ENCODE results near the gene RAP1GAP2. TPM values are rescaled to one million over a fixed set of nuclear protein-coding genes. Genes with fewer than 3 reads are reported as not detected.

RAP1GAP2 gene
- total RNA-seq, 2 experiments from 2014 or later = 1.9 to 2.3 TPM

DNA sequence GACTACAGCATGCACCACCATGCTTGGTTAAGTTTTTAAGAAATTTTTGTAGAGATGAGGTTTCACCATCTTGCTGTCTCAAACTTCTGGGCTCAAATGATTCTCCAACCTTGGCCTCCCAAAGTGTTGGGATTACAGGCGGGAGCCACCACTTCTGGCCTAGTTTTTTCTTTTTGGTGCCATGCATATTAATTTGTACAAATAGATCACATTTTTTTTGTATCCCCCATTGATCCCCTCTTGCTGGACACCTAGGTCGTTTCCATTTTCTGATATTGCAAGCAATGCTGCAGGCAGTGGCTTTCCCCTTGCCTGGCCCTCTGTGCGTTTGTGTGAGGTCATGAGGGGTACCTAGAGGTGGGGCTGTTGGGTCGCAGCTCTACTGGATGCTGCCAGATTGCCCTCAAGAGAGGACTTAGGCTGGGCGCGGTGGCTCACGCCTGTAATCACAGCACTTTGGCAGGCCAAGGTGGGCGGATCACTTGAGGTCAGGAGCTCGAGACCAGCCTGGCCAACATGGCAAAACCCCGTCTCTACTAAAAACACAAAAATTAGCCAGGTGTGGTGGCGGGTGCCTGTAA lies 23.8 kb downstream of the RAP1GAP2 start:
- H3K27me3 Mint-ChIP-seq = no peaks in the 10 kb centered on the region
- no peak overlapping the region for H3K27ac Mint-ChIP-seq
- no peak overlapping the region for H3K4me3 Mint-ChIP-seq
- H3K9me3 Mint-ChIP-seq = no peaks in the 10 kb centered on the region
- DNase-seq = no peak
- POLR2A ChIA-PET = no interaction called here
- H3K36me3 Mint-ChIP-seq = no peaks in the 10 kb centered on the region
- CTCF ChIA-PET = interaction anchor here (2.4 kb wide), 1 partner anchor 34 kb away, joined by 5 read pairs; no protein-coding TSS in a partner anchor
- intact Hi-C loops (cut with micrococcal nuclease) = no loop called here
- peaks cover 6% of the 10 kb centered on the region for H3K4me1 Mint-ChIP-seq (ENCODE audit: low read depth)

- H3K27me3 Mint-ChIP-seq = no peaks in the 10 kb centered on the region
- H3K9me3 Mint-ChIP-seq = no peaks in the 10 kb centered on the region
- no peak overlapping the region for H3K4me3 Mint-ChIP-seq
- no peaks in the 10 kb centered on the region for H3K36me3 Mint-ChIP-seq
- peaks cover 5% of the 10 kb centered on the region for H3K4me1 Mint-ChIP-seq (ENCODE audit: low read depth)
- intact Hi-C loops (cut with micrococcal nuclease) = no loop called here
- ChIA-PET CTCF (interaction anchor here (0.6 to 2.4 kb wide), 3 partner anchors 16 to 44 kb away, joined by 3 to 5 read pairs (median 3); no protein-coding TSS in a partner anchor), POLR2A (interaction anchor here (0.7 kb wide), 1 partner anchor 175 kb away, joined by 3 read pairs; no protein-coding TSS in a partner anchor)
- DNase-seq = no peak
- no peak overlapping the region for H3K27ac Mint-ChIP-seq
Observed at GRCh38 chr17:2821868-2822267, 25.6 kb downstream of the RAP1GAP2 start.

DNA sequence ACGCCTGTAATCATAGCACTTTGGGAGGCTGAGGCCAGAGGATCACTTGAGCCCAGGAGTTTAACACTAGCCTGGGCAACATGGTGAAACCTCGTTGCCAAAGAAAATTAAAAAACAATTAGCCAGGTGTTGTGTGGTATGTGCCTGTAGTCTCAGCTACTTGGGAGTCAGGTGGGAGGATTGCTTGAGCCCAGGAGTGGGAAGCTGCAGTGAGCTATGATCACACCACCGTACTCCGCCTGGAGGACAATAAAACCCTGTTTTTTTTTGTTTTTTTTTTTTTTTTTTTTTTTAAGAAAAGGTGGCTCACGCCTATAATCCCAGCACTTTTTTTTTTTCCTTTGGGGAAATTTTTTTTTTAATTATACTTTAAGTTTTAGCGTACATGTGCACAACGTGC lies 26.1 kb downstream of the RAP1GAP2 start:
- H3K36me3 Mint-ChIP-seq = no peaks in the 10 kb centered on the region
- intact Hi-C loops (cut with micrococcal nuclease) = no loop called here
- H3K4me1 Mint-ChIP-seq (ENCODE audit: low read depth) = peaks cover 9% of the 10 kb centered on the region
- no peaks in the 10 kb centered on the region for H3K27me3 Mint-ChIP-seq
- H3K27ac Mint-ChIP-seq = no peak overlapping the region
- no peaks in the 10 kb centered on the region for H3K9me3 Mint-ChIP-seq
- DNase-seq = no peak
- H3K4me3 Mint-ChIP-seq = no peak overlapping the region
- POLR2A ChIA-PET = interaction anchor here (0.7 kb wide), 1 partner anchor 174 kb away, joined by 3 read pairs; no protein-coding TSS in a partner anchor
- CTCF ChIA-PET = interaction anchor here (0.6 to 2.4 kb wide), 3 partner anchors 16 to 44 kb away, joined by 3 to 5 read pairs (median 3); no protein-coding TSS in a partner anchor

GRCh38 chr17:2825253-2825970 lies 29.2 kb downstream of the RAP1GAP2 start:
- ChIA-PET CTCF (interaction anchor here (0.7 to 5.4 kb wide), 10 partner anchors 10 to 187 kb away, joined by 3 to 59 read pairs (median 6); no protein-coding TSS in a partner anchor), POLR2A (no interaction called here)
- Mint-ChIP-seq H3K4me1 (ENCODE audit: low read depth) (peaks cover 21% of the 10 kb centered on the region), H3K27ac (no peak overlapping the region), H3K4me3 (no peak overlapping the region), H3K27me3 (no peaks in the 10 kb centered on the region), H3K36me3 (no peaks in the 10 kb centered on the region), H3K9me3 (no peaks in the 10 kb centered on the region)
- intact Hi-C loops (cut with micrococcal nuclease) = no loop called here
- no peak for DNase-seq

DNA sequence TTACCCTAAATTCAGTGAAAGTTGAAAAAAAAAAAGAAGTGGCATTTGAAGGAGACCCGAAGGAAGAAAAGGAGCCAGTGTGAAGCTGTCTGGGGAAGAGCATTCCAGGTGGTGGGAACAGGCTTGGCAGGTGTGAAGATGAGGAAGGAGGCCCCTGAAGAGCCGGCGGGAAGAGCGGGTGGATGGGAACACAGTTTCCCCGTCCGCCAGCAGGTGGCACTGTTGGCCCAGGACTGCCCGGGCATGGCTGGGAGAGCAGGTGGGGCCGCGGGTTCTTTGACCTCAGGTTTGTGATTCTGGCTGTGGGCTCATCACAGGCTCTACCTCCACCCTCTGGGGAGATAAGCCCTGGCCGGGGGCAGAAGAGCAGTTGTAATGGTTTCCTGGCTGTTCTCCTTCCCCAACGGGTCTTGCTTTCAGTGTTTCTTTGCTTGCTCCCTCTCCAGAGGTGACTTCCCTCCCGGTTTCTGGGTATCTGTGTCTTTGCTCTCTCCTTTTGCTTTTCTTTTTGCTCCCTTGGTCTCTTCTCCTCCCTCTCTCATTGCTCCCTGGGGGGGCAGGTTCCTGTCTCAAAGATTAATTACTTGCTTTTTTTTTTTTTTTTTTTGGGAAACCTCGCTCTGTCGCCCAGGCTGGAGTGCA lies 32.3 kb downstream of the RAP1GAP2 start:
- H3K9me3 Mint-ChIP-seq = no peaks in the 10 kb centered on the region
- H3K27me3 Mint-ChIP-seq = no peaks in the 10 kb centered on the region
- peak overlapping the region; percentile 7 for H3K4me3 Mint-ChIP-seq
- H3K4me1 Mint-ChIP-seq (ENCODE audit: low read depth) = peaks cover 21% of the 10 kb centered on the region
- CTCF ChIA-PET = interaction anchor here (0.6 to 5.4 kb wide), 8 partner anchors 8 to 187 kb away, joined by 3 to 59 read pairs (median 4); no protein-coding TSS in a partner anchor
- H3K27ac Mint-ChIP-seq = no peak overlapping the region
- peak; percentile 87 for DNase-seq
- no peaks in the 10 kb centered on the region for H3K36me3 Mint-ChIP-seq
- intact Hi-C loops (cut with micrococcal nuclease) = loop anchor here (1.0 to 2.0 kb wide), 3 partner anchors 20 to 185 kb away; no protein-coding TSS in a partner anchor
- POLR2A ChIA-PET = no interaction called here

DNA sequence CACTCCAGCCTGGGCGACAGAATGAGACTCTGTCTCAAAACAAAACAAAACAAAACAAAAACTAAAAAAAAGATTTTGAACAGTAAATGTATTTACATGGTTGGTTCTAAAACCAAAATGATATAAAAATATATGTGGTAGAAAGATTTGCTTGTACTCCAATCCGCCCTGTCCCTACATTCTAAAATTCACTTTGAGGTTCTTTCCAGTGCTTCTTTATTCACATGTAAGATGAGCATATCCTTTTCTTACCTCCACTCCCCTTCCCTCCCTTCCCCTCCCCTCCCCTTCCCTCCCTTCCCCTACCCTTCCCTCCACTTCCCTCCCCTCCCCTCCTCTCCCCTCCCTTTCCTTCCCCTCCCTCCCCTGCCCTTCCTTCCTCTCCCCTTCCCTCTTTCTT lies 34.4 kb downstream of the RAP1GAP2 start:
- POLR2A ChIA-PET = no interaction called here
- H3K9me3 Mint-ChIP-seq = no peaks in the 10 kb centered on the region

GRCh38 chr17:2835780-2836179 lies 39.5 kb downstream of the RAP1GAP2 start:
- H3K4me1 Mint-ChIP-seq (ENCODE audit: low read depth) = peaks cover 10% of the 10 kb centered on the region
- no peaks in the 10 kb centered on the region for H3K9me3 Mint-ChIP-seq
- no peaks in the 10 kb centered on the region for H3K36me3 Mint-ChIP-seq
- no peaks in the 10 kb centered on the region for H3K27me3 Mint-ChIP-seq
- ChIA-PET POLR2A (no interaction called here), CTCF (interaction anchor here (1.9 to 5.4 kb wide), 3 partner anchors 13 to 95 kb away, joined by 6 to 31 read pairs (median 28); no protein-coding TSS in a partner anchor)
- no peak for DNase-seq
- H3K27ac Mint-ChIP-seq = no peak overlapping the region
- intact Hi-C loops (cut with micrococcal nuclease) = loop anchor here (2.0 kb wide), 1 partner anchor 49 kb away; no protein-coding TSS in a partner anchor
- no peak overlapping the region for H3K4me3 Mint-ChIP-seq

More for the DNA sequence above, 34.4 kb downstream of the RAP1GAP2 start:
- CTCF ChIA-PET = interaction anchor here (5.4 kb wide), 1 partner anchor 182 kb away, joined by 59 read pairs; no protein-coding TSS in a partner anchor
- Mint-ChIP-seq H3K4me3 (no peak overlapping the region), H3K4me1 (ENCODE audit: low read depth) (peaks cover 20% of the 10 kb centered on the region), H3K27me3 (no peaks in the 10 kb centered on the region), H3K27ac (no peak overlapping the region), H3K36me3 (no peaks in the 10 kb centered on the region)
- intact Hi-C loops (cut with micrococcal nuclease) = no loop called here
- no peak for DNase-seq

DNA sequence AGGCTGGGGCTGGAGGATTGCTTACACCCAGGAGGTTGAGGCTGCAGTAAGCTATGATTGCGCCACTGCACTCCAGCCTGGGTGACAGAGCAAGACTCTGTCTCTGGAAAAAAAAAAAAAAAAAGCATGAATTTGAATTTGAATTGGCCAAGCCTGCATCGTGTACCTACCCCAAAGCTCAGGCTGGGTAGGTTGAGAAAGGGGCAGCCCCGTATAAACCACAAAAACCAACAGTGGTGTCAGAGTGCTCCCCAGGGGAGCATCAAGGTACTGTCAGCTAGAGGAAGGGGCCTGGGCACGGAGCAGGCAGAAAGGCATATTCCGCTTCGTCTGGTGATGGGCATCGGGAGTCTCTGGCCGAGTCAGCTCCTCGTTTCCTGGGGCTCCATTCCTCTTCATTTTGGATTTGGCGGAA lies 40.9 kb downstream of the RAP1GAP2 start:
- Mint-ChIP-seq H3K9me3 (no peaks in the 10 kb centered on the region), H3K36me3 (no peaks in the 10 kb centered on the region), H3K27ac (no peak overlapping the region), H3K4me3 (no peak overlapping the region), H3K27me3 (no peaks in the 10 kb centered on the region), H3K4me1 (ENCODE audit: low read depth) (peaks cover 10% of the 10 kb centered on the region)
- DNase-seq = peak; percentile 77
- POLR2A ChIA-PET = interaction anchor here (0.6 kb wide), 1 partner anchor 127 kb away, joined by 4 read pairs; no protein-coding TSS in a partner anchor
- CTCF ChIA-PET = interaction anchor here (0.6 to 5.4 kb wide), 12 partner anchors 9 to 422 kb away, joined by 3 to 31 read pairs (median 6); partner anchors contain the start of gene RAP1GAP2
- intact Hi-C loops (cut with micrococcal nuclease) = loop anchor here (2.0 kb wide), 1 partner anchor 50 kb away; no protein-coding TSS in a partner anchor

DNA sequence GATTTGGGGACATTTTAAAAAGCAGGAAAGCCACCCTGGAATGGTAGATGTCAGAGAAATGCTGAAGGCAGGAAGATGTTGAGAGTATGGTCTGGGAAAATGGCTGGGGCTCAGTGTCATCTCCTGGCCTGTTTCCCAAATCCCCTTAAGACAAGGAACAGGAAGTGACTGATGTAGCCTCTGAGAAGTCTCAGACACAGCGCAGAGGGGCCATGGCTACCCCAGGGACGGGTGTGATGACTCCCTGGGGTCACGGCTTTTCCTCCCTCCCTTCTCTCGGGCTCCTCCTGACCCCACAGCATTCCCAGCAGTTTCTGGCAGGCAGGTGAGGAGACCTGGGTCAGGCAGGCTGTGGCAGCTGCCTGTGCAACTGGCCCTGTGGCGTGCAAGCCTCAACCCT lies 45.4 kb downstream of the RAP1GAP2 start:
- Mint-ChIP-seq H3K27ac (no peak overlapping the region), H3K9me3 (no peaks in the 10 kb centered on the region), H3K36me3 (no peaks in the 10 kb centered on the region), H3K27me3 (no peaks in the 10 kb centered on the region), H3K4me1 (ENCODE audit: low read depth) (peaks cover 7% of the 10 kb centered on the region), H3K4me3 (no peak overlapping the region)
- ChIA-PET CTCF (no interaction called here), POLR2A (no interaction called here)
- intact Hi-C loops (cut with micrococcal nuclease) = no loop called here
- DNase-seq = no peak

GRCh38 chr17:2842464-2842863 lies 46.2 kb downstream of the RAP1GAP2 start:
- no peaks in the 10 kb centered on the region for H3K9me3 Mint-ChIP-seq
- no peaks in the 10 kb centered on the region for H3K36me3 Mint-ChIP-seq
- intact Hi-C loops (cut with micrococcal nuclease) = no loop called here
- H3K4me3 Mint-ChIP-seq = no peak overlapping the region
- H3K27ac Mint-ChIP-seq = no peak overlapping the region
- no peaks in the 10 kb centered on the region for H3K27me3 Mint-ChIP-seq
- H3K4me1 Mint-ChIP-seq (ENCODE audit: low read depth) = peaks cover under 1% of the 10 kb centered on the region
- no peak for DNase-seq
- CTCF ChIA-PET = no interaction called here
- POLR2A ChIA-PET = no interaction called here

DNA sequence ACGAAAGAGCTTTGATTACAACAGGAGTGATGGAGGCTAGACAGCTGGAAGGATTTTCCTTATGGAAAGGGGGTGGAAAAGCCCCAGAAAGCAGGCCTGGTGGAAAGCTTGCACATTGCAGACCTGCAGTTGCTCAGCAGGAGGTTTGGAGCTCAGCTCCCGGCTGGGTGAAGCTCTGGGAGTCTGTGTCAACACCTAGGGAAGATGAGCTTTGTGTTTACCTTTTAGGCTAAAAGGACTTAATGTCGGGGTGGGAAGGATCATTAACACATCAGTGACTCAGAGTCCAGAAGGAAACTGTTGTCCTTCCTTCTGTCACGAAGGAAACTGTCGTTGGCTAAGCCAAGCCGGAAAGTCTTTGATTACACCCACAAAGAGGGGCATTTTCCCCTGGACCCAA lies 48.2 kb downstream of the RAP1GAP2 start:
- no peak overlapping the region for H3K4me3 Mint-ChIP-seq
- CTCF ChIA-PET = interaction anchor here (1.2 kb wide), 1 partner anchor 168 kb away, joined by 7 read pairs; no protein-coding TSS in a partner anchor
- POLR2A ChIA-PET = no interaction called here

More for the DNA sequence above, 48.2 kb downstream of the RAP1GAP2 start:
- intact Hi-C loops (cut with micrococcal nuclease) = no loop called here
- H3K9me3 Mint-ChIP-seq = no peaks in the 10 kb centered on the region
- no peaks in the 10 kb centered on the region for H3K27me3 Mint-ChIP-seq
- peaks cover 14% of the 10 kb centered on the region for H3K4me1 Mint-ChIP-seq (ENCODE audit: low read depth)
- H3K27ac Mint-ChIP-seq = no peak overlapping the region
- no peak for DNase-seq
- no peaks in the 10 kb centered on the region for H3K36me3 Mint-ChIP-seq
